ENCODE results near the gene MON2.

DNA sequence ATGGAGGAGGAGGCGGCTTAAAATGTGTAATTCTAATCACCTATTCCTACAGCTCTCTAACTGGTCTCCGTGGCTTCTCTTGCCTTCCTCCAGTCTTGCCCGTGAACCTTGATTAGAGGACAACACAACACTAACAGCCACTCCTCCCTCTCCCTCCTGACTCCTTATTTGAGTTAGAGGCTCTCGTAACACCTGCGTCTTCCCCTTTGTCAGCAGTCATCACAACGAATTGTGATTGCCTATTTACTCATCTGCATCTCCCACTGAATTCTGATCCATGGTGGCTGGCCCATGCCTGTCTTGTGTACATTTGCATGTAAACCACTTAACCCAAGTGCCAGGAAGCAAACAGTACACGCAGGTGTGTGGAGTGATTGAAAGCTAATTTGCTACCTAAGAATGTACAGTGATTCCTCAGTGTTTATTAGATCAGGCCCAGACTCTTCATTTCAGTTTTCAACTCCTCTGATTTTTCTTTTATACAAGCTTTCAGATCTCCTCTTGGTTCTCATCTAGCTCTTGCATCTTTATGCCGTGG is 154.5 kb downstream of the MON2 start:
- no peak for TF ChIP-seq POLR2A (IDR thresholded peaks at IDR 0.05)
- TF ChIP-seq, protein P1, sequence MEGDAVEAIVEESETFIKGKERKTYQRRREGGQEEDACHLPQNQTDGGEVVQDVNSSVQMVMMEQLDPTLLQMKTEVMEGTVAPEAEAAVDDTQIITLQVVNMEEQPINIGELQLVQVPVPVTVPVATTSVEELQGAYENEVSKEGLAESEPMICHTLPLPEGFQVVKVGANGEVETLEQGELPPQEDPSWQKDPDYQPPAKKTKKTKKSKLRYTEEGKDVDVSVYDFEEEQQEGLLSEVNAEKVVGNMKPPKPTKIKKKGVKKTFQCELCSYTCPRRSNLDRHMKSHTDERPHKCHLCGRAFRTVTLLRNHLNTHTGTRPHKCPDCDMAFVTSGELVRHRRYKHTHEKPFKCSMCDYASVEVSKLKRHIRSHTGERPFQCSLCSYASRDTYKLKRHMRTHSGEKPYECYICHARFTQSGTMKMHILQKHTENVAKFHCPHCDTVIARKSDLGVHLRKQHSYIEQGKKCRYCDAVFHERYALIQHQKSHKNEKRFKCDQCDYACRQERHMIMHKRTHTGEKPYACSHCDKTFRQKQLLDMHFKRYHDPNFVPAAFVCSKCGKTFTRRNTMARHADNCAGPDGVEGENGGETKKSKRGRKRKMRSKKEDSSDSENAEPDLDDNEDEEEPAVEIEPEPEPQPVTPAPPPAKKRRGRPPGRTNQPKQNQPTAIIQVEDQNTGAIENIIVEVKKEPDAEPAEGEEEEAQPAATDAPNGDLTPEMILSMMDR (IDR thresholded peaks at IDR 0.05), result no peak
